ENCODE measurements around the gene TRAPPC3L.

Gene TRAPPC3L

DNA sequence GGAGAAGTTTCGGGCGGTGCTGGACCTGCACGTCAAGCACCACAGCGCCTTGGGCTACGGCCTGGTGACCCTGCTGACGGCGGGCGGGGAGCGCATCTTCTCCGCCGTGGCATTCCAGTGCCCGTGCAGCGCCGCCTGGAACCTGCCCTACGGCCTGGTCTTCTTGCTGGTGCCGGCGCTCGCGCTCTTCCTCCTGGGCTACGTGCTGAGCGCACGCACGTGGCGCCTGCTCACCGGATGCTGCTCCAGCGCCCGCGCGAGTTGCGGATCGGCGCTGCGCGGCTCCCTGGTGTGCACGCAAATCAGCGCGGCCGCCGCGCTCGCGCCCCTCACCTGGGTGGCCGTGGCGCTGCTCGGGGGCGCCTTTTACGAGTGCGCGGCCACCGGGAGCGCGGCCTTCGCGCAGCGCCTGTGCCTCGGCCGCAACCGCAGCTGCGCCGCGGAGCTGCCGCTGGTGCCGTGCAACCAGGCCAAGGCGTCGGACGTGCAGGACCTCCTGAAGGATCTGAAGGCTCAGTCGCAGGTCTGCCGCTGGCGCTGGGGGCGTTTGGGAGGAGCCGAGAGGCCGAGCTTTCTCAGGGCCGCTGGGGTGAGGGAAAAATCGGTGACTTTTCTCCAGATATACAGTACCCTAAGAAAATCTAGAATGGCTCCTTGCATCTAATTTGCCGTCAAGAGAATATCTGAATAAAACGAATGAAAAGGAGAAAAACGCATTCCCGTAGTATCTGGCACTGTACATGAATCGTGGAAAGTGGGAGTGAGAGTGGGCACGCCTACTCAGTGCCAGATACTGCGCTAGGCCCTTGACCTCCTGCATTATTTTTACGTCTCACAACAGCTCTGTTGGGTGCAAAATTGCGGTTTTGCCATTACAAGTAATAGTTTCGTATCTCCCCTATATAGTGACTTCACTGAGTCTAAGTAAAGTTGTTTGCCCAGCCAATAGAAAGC is 83.3 kb downstream of the TRAPPC3L start:
- peak; percentile 49 for DNase-seq

DNA sequence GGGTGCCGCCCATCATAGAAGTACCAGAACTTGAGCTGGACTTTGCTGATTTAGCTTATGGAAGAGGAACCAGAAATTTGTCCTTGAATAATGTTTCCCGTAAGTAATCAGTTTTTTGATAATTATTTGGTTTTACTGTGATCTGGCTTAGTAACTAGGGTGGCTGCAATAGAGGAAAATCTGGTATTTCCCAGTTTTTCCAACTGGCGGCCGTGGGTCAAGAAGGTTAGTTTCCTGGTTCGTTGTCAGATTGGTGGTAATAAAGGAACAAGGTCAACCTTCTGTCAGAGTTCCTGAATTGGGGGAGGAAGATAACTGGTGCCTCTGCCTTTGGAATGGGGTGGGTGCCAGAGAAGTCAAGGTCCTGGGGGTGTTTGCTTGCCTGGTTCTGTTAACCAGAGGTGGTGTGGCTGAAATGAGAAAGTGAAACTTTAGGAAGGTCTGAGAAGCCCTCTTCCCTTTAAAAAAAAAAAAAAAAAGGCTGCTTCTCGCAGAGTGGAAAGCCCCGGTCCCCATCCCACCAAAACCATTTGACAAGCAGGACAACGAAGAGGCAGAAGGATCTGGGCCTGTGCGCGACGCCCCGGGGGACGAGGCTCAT is 84.1 kb downstream of the TRAPPC3L start, which contains the start of gene CALHM6:
TSS of gene CALHM6 (plus strand) at position 45 of the 601 bp plus-strand sequence. CDS start at position 600, 555 bp downstream.
- DNase-seq: no peak

- DNase-seq: no peak
Measured at GRCh38 chr6:116459927-116460326, 85.6 kb downstream of the TRAPPC3L start.

DNA sequence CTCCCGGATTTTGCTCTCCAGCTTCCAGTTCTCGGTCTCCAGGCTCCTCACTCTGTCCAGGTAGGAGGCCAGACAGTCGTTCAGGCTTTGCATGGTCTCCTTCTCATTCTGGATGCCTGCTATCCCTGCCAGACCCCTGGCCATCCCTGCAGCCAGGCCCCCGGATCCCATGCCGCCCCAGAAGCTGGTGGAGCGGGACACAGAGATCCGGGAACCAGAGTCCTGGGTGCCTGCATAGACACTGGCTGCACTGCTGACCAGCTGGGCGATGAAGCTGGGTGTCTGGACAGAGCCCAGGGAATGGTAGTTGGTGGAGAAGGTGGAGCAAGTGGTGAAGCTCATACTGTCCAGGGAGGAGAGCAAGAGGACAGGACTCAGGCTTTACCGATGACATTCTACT is 87.2 kb downstream of the TRAPPC3L start:
- DNase-seq: no peak

GRCh38 chr6:116456927-116457326 is 88.6 kb downstream of the TRAPPC3L start:
- no peak for DNase-seq

GRCh38 chr6:116456106-116456505 is 89.4 kb downstream of the TRAPPC3L start:
- no peak for DNase-seq

DNA sequence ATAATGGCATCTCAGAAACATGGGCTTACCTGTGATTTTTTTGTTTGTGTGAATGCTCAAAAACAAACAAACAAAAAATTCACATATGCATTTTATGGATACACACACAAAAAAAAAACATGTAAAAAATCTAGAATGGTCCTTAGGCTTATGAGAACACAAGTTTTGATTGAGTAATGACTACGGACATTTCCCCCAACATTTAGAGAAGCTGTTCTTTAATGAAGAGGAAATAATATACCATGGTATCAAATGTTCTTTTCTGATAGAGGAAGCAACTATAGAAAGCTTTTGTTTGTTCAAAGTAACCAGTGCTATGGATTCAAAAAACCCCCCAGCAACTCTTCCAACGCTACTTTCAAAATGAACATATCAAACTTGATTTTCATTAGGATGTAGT is 93.0 kb downstream of the TRAPPC3L start:
- no peak for DNase-seq

DNA sequence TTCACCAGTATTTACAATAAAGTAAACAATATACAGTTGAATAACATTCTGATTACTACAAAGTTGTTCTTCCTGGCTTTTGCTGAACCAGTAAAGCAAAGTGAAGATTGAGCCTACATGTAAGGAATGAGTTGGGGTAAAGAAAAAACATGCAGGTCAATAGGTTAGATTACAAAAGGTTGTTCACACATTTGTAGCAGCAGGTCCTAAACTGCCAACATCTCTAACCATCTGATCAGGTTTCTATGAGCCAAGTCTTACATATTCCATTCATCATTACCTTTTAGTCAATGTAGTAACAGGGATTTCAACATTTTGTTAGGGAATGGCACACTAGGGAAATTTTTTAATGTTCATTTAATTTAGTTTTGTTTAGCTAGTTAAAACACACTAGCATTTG is 93.6 kb downstream of the TRAPPC3L start:
- DNase-seq: no peak

- DNase-seq: peak; percentile 88
Measured at GRCh38 chr6:116450769-116451740, 94.4 kb downstream of the TRAPPC3L start.

- DNase-seq: no peak
Measured at GRCh38 chr6:116450185-116450710, 95.2 kb downstream of the TRAPPC3L start.

- no peak for DNase-seq
Measured at GRCh38 chr6:116449565-116449964, 95.9 kb downstream of the TRAPPC3L start.

DNA sequence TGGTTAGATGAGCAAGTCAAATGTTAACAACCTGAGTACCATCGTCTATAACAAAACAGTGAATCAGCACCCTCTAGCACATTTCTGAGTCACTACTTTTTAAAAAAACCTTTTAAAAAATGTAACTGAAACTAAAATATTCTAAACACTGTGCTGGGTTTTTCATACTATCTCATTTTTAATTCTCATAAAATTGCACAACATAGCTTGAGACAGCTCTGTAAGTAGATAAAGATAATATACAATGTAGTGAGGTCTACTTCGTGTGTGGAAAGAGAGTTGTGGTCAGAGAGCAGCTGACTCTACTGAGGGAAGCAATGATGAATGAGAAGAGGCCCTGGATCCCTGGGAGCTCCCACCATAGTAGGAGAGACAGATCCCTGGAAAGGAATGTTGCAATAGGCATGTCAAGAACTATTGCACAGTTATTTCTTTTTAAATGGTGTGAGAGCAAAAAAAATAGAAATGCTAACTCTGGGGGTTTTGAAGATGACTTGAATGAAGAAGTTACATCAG is 97.9 kb downstream of the TRAPPC3L start:
- DNase-seq: peak; percentile 89

DNA sequence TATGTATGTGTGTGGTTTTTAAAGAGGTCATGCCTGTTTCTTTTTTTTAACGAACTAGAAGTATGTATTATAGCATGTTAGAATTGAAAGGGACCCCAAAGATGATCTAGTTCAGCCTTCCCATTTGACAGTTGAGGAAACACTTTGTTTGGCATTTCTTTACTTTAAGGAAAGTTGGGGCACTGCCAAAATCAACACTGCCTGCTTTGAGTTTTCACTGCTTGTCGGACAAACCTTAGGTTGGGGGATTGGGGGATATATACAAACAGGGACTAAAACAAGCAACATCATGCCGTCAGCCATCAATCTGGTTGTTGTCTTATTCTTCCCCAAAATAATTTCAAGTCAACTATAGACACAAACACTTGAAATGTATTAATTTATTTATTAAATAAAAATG is 98.4 kb downstream of the TRAPPC3L start:
- no peak for DNase-seq

- DNase-seq: peak; percentile 53
Measured at GRCh38 chr6:116446399-116446798, 99.1 kb downstream of the TRAPPC3L start.

GRCh38 chr6:116445102-116445501 is 100.4 kb downstream of the TRAPPC3L start:
- no peak for DNase-seq
